A549 (cell line): ENCODE results near the gene ATF5.

ENCODE experiments used
- ESRRA ChIP-seq: fragments of 150-350 bp; IDR thresholded peaks from 2 replicates; pipeline ENCODE4 v1.6.1; 2014; ENCODE audit warnings: mild to moderate bottlenecking, low read length, borderline replicate concordance
- FOSL2 ChIP-seq, 2 experiments: fragments of 450-650 bp in 1 of 2; fragments of >200 bp in 1 of 2; sonication (Bioruptor Twin) in 1 of 2; formaldehyde crosslinking; IDR thresholded peaks; 2 replicates each; pipeline versions ENCODE4 v1.5.0 to v1.6.1; 2016 to 2020; ENCODE audit warnings: mild to moderate bottlenecking in 1 of 2, moderate library complexity in 1 of 2
- KDM1A ChIP-seq: fragments of 200-600 bp; sonication (generic); IDR thresholded peaks from 2 replicates; pipeline ENCODE4 v1.6.1; 2016; ENCODE audit warnings: low read depth, mild to moderate bottlenecking
- MYC ChIP-seq: IDR thresholded peaks from 2 replicates; pipeline ENCODE4 v1.6.1; 2012; ENCODE audit warnings: mild to moderate bottlenecking, inconsistent platforms, low read length, improper control_type of control experiment, borderline replicate concordance
- NFE2L2 ChIP-seq: fragments of 150-350 bp; conservative IDR thresholded peaks from 2 replicates; pipeline ENCODE4 v1.6.1; 2014; ENCODE audit warnings: low read length
- PHF8 ChIP-seq: fragments of 200-600 bp; sonication (generic); IDR thresholded peaks from 2 replicates; pipeline ENCODE4 v1.6.1; 2016; ENCODE audit warnings: low read depth, mild to moderate bottlenecking, antibody characterized with exemption, moderate library complexity, borderline replicate concordance
- POLR2A ChIP-seq: IDR thresholded peaks from 2 replicates; pipeline ENCODE4 v1.6.1; 2012; ENCODE audit warnings: mild to moderate bottlenecking, low read length
- RAD21 ChIP-seq, 2 experiments: fragments of >200 bp in 1 of 2; sonication (Bioruptor Twin) in 1 of 2; formaldehyde crosslinking in 1 of 2; IDR thresholded peaks in 1 of 2; conservative IDR thresholded peaks in 1 of 2; 2 replicates in 1 of 2; 3 replicates in 1 of 2; pipeline ENCODE4 v1.6.1; 2012 to 2018; ENCODE audit warnings: inconsistent platforms in 1 of 2
- TF ChIP-seq, protein P1 (sequence below): fragments of >200 bp; sonication (Bioruptor Twin); formaldehyde crosslinking; IDR thresholded peaks from 3 replicates; pipeline ENCODE4 v1.5.1; 2016
- TF ChIP-seq, protein P2 (sequence below): fragments of 200-600 bp; sonication (generic); IDR thresholded peaks from 2 replicates; pipeline ENCODE4 v1.6.1; 2016; ENCODE audit warnings: antibody characterized with exemption, mild to moderate bottlenecking, moderate library complexity
- TF ChIP-seq, protein P3 (sequence below): fragments of 150-350 bp; IDR thresholded peaks from 2 replicates; pipeline ENCODE4 v1.6.1; 2014; ENCODE audit warnings: low read depth, mild to moderate bottlenecking, low read length
- TF ChIP-seq, protein P4 (sequence below): fragments of 450-650 bp; IDR thresholded peaks from 2 replicates; pipeline ENCODE4 v1.6.1; 2014; ENCODE audit warnings: antibody characterized with exemption

DNA sequence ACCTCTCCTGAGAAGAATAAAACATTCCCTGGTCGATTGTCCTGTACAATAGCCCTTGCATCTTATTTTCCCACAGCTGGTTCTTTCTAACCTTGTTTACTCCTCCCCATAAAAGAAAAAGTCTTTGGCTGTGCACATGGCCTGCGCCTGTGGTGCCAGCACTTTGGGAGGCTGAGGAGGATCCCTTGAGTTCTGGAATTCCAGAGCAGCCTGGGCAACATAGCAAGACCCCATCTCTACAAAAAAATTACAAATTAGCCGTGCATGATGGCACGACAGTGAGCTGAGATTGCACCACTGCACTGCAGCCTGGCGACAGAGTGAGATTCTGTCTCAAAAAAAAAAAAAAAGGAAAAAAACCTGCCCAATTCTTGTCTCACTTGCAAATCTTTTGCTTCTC is 7.5 kb downstream of the ATF5 start:
- no peak for TF ChIP-seq POLR2A
- TF ChIP-seq FOSL2 (IDR thresholded peaks at IDR 0.05): no peak
- no peak for TF ChIP-seq FOSL2 (CRISPR knock-in tag; IDR thresholded peaks at IDR 0.05)
- TF ChIP-seq, protein P1, sequence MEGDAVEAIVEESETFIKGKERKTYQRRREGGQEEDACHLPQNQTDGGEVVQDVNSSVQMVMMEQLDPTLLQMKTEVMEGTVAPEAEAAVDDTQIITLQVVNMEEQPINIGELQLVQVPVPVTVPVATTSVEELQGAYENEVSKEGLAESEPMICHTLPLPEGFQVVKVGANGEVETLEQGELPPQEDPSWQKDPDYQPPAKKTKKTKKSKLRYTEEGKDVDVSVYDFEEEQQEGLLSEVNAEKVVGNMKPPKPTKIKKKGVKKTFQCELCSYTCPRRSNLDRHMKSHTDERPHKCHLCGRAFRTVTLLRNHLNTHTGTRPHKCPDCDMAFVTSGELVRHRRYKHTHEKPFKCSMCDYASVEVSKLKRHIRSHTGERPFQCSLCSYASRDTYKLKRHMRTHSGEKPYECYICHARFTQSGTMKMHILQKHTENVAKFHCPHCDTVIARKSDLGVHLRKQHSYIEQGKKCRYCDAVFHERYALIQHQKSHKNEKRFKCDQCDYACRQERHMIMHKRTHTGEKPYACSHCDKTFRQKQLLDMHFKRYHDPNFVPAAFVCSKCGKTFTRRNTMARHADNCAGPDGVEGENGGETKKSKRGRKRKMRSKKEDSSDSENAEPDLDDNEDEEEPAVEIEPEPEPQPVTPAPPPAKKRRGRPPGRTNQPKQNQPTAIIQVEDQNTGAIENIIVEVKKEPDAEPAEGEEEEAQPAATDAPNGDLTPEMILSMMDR: no peak
- TF ChIP-seq, protein P2, sequence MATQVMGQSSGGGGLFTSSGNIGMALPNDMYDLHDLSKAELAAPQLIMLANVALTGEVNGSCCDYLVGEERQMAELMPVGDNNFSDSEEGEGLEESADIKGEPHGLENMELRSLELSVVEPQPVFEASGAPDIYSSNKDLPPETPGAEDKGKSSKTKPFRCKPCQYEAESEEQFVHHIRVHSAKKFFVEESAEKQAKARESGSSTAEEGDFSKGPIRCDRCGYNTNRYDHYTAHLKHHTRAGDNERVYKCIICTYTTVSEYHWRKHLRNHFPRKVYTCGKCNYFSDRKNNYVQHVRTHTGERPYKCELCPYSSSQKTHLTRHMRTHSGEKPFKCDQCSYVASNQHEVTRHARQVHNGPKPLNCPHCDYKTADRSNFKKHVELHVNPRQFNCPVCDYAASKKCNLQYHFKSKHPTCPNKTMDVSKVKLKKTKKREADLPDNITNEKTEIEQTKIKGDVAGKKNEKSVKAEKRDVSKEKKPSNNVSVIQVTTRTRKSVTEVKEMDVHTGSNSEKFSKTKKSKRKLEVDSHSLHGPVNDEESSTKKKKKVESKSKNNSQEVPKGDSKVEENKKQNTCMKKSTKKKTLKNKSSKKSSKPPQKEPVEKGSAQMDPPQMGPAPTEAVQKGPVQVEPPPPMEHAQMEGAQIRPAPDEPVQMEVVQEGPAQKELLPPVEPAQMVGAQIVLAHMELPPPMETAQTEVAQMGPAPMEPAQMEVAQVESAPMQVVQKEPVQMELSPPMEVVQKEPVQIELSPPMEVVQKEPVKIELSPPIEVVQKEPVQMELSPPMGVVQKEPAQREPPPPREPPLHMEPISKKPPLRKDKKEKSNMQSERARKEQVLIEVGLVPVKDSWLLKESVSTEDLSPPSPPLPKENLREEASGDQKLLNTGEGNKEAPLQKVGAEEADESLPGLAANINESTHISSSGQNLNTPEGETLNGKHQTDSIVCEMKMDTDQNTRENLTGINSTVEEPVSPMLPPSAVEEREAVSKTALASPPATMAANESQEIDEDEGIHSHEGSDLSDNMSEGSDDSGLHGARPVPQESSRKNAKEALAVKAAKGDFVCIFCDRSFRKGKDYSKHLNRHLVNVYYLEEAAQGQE: no peak
- TF ChIP-seq MYC: no peak
- TF ChIP-seq KDM1A: no peak
- no peak for TF ChIP-seq RAD21 (conservative IDR thresholded peaks at IDR 0.05 in 1 of 2, IDR thresholded peaks at IDR 0.05 in 1 of 2)
- TF ChIP-seq ESRRA: no peak
- no peak for TF ChIP-seq PHF8
- no peak for TF ChIP-seq NFE2L2
- TF ChIP-seq, protein P3, sequence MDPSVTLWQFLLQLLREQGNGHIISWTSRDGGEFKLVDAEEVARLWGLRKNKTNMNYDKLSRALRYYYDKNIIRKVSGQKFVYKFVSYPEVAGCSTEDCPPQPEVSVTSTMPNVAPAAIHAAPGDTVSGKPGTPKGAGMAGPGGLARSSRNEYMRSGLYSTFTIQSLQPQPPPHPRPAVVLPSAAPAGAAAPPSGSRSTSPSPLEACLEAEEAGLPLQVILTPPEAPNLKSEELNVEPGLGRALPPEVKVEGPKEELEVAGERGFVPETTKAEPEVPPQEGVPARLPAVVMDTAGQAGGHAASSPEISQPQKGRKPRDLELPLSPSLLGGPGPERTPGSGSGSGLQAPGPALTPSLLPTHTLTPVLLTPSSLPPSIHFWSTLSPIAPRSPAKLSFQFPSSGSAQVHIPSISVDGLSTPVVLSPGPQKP: no peak
- TF ChIP-seq, protein P4, sequence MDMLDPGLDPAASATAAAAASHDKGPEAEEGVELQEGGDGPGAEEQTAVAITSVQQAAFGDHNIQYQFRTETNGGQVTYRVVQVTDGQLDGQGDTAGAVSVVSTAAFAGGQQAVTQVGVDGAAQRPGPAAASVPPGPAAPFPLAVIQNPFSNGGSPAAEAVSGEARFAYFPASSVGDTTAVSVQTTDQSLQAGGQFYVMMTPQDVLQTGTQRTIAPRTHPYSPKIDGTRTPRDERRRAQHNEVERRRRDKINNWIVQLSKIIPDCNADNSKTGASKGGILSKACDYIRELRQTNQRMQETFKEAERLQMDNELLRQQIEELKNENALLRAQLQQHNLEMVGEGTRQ: no peak
